Muscle of back (tissue), 11 donors: Measurements from ENCODE around the gene ADAM30. TPM values are rescaled to one million over a fixed set of nuclear protein-coding genes. Genes with fewer than 3 reads are reported as not detected.

Experiments used
- DNase-seq, 3 donors: peaks; one replicate each; pipeline versions ENCODE4 v3.0.0 to v3.0.0-alpha.2; 2013
- polyA plus RNA-seq, 10 donors: library from polyadenylated mRNA; unstranded; fragments of 120-200 nt; gene quantifications; one replicate each; pipeline ENCODE4 v1.2.1, GENCODE V29; 2013; ENCODE audit not compliant: insufficient read length in 10 of 10

The ADAM30 gene
- polyA plus RNA-seq, 10 donors = not detected

DNA sequence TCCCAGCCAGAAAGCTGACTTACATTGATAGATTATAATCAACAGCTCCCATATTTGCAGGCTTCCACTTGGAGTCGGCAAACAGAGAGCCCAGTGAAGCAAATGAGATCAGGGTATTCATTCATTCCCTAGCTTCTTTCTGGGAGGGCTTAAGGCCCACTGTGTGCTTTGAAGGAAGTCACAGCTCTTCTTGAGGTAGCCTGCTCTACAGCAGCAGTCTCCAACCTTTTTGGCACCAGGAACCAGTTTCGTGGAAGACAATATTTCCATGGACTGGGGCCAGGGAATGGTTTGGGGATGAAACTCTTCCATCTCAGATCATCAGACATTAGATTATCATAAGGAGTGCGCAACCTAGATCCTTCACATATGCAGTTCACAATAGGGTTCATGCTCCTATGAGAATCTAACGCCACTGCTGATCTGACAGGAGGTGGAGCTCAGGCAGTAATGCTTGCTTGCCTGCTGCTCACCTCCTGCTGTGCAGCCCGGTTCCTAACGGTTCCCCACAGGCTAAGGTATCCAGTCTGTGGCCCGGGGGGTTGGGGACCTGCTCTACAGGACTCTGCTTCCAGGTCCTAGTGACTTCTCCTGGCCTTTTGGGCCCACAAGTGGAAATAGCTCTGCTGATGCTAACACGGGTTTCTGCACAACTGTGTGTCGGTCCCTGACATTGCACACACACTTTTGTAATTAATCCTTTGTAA, 13.7 kb upstream of the ADAM30 start:
- DNase-seq = no peak

DNA sequence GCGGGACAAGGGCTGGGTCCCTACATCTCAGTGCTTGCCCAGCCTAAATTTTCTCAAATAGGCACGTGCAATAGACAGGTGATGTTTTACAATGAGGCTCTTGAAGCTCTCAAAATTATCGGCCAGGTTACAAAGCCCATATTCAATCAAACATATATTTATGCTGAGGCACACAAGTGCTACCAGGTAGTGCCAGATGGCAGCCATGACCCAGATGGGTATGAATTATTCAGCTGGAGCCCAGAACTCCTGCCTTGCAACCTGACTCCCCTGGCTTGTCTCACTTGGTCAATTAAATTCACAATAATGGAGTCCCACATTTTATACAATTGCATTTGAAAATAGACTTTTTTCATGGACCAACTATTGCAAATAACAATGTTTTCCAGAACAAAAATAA, 12.3 kb upstream of the ADAM30 start:
- no peak for DNase-seq

DNA sequence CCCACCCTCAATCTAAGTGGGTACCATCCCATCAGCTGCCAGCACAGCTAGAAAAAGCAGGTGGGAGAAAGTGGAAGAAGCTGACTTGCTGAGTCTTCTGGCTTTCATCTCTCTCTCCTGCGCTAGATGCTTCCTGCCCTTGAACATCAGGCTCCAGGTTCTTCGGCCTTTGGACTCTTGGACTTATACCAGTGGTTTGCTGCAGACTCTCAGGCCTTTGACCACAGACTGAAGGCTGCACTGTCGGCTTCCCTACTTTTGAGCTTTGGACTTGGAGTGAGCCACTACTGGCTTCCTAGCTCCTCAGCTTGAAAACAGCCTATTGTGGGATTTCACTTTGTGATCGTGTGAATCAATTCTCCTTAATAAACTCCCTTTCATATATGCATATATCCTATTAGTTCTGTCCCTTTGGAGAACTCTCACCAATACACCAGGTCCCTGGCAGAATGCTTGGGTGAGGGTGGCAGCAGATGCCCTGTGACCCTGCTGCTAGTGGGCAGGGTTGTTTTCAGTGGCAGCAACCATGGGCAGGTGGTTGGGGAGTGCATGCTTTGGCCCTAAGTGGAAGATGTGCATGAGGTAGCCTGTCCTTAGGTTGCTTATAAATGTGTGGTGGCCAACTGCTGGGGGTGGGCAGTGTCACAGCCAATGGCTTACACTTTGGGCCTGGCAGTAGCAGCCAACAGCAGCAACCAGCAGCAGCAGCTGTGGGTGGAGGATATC, 10.8 kb upstream of the ADAM30 start:
- DNase-seq = no peak

DNA sequence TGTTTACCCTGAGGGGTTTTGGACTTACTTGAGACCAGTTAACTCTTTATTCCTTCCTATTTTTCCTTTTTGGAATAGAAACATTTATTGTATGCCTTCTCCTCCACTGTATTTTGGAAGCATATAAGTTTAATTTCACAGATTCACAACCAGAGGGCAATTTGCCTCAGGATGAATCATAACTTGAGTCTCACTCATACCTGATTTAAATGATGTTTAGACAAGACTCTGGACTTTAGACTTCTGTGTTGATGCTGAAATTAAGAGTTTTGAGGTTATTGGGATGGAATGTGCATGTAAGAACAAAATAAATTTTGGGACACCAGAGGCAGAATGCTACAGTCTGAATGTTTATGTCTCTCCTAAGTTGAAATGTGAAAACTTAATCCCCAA, 7.1 kb upstream of the ADAM30 start:
- no peak for DNase-seq

DNA sequence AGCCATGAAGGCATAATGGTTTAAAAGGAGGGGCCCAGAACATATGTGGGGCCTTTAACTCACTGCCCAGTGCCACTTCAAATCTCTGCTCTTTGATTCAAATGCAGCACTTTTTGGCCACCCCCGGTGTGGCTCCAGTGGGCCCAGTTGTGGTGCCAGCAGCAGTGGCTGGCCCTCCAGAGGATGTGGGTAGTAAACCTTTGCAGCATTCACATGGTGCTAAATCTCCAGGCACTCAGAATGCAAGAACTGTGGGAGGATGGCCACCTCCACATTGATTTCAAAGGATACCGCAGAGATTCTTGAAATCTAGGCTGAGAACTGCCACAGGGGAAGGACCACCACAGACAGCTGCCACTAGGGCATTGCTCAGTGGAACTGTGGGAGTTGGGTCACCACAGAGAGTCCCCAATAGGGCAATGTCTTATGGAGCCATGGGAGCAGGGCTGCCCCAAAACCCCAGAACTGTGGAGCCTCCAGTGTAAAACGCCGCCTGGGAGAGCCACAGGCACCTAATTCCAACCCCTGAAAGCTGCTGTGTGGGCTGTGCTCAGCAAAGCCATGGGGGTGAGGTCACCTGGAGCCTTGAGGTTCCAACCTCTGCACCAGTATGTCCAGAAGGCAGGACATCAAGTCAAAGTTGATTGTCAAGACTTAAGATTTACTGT, 6.6 kb upstream of the ADAM30 start:
- no peak for DNase-seq

DNA sequence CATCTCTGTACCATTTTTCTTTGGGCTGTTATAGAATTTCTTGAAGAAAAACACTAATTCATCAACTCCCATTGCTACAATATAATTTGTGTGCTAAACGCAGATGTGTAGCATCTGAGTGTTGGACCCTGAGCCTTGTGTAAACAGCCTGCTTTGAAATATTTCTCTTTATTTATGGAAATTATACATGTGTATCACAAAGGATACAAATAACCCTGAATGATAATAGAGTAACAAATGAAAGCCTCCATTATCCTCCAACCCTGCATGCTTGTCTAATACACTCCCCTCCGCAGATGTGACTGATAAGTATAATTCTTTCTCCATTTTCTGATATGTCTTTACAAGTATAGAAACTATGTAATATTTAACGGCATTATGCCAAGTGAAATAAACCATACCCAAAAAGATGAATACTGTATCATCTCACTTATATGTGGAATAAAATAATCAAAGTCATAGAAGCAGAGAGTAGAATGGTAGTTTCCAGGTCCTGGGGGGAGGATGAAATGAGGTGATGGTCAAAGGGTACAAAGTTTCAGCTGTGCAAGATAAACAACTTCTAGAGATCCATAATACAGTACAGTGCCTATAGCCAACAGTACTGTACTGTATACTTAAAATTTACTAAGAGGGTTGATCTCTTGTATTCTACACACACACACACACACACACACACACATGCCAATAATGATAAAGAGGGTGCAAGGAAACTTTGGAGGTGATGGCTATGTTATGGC, 2.8 kb upstream of the ADAM30 start:
- no peak for DNase-seq

DNA sequence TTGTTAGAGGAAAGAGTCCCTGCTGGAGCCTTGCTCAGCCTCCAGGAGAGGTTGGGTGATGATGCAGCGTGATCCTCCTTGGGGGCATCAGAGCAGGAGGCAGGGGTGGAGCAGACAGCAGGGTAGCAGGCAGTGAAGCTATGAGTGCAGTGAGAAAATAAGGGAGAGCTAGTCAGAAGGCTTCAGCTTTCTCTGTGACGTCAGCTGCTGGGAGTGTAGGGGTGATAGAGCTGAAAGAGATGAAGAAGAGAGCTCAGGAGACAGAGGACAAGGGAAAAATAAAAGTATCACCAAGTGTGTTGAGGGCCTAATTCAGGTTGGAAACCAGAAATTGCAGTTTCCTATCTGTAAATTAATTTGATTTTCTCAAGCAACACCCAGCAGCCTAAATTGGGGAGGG, 2.2 kb upstream of the ADAM30 start:
- DNase-seq = no peak

DNA sequence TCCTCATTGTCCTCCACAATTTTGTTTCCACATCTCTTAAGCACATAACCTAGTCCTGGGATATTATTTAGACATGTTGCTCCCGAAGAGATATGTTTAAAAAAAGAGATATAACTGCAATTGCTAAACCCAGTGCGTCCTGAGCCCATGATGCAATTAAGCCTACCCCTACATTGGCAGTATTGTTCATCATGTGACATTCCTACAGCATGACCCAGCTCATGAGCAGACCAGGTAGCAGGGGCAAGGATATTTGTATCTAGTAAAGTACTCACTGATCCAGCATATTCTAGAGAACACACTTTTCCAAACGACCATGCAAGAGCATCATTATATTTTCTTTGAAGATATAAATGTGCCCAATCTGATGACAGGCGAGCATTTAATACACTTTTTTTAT, 1.2 kb downstream of the ADAM30 start:
- DNase-seq = no peak

DNA sequence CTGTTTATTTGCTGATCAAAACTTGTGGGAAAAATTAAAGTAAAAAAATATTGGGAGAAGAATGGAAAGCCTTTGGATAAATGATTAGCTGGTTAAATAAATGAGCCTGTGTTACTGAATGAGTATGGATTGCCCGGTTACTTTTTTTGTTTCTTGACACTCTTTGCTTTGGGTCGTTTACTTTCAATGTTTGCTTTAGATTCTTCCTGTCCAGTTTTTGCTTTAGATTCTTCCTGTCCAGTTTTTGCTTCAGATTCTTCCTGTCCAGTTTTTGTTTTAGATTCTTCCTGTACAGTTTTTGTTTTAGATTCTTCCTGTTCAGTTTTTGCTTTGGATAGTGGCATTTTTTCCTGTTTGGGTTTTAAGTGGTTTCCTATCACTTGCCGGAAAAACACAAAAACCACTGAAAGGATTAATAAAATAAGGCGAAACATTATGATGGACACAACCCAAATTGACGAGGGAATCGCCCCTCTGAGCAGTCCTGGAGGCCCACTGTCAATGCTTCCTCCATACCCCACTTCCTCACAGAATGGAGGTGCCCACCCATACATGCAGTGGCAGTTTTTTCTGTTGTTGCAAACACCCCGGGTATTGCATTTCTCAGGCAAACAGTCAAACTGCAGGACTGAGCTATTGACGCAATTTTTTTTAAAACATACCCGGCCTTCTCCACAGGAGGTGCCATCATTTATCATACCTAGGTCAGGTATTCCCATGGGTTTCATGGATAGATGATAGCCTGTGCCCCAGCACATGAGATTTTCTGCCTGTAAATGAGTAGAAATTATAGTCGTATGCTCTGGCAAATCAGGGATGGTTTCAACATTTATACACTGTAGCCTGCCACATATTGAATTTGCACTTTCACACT, 2.3 kb downstream of the ADAM30 start:
- DNase-seq = no peak

DNA sequence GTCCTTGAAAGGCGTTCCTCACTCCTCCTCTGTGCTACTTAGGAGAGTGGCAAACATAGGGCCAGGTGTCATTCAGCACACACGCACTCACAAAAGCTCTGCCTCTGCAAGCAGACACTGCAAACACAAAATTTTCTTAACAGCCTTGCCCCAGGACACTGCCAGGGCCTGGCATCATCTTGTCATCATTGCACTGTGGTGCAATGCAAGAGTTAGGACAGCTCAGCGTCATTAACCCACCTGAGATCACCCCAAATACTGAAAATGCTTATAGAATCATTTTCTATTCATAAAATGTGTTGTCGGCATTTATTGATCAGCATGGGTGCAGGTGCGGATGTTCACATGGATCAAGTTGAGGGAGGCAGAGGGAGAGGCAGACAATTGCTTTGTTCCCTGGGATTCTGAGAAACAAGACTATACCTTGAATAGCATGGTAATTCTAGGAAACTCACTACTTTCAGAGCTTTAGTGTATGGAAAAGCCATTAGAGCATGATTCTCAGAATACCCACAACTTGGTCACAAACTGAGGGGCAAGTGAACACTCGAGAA, 3.0 kb downstream of the ADAM30 start:
- DNase-seq = no peak

DNA sequence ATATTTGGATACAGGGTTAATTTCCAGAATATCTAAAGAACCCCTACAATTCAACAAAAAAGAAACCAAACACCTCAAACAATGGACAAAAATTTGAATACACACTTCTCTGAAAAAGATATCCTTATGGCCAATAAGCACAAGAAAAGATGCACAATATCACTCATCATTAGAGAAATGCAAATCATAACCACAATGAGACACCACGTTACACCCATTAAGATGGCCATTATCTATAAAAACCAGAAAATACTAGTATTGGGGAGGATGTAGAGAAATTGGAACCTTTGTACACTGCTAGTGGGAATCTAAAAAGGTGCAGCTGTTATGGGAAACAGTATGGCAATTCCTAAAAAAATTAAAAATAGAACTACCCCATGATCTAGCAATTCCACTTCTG, 4.9 kb downstream of the ADAM30 start:
- no peak for DNase-seq

DNA sequence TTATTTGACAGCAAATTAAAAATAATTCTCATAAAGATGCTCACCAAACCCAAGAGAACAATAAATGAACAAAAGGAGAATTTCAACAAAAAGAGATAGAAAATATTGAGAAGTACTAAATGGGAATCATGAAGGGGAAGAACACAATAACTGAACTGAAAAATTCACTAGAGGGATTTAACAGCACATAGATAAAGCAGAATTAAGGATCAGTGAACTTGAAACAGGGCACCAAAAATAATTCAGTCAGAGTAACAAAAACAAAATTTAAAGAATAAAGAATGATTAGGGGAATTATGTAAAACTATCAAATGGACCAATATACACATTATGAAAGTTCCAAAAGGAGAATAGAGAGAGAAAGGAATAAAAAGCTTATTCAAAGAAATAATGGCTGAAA, 7.8 kb downstream of the ADAM30 start:
- no peak for DNase-seq

DNA sequence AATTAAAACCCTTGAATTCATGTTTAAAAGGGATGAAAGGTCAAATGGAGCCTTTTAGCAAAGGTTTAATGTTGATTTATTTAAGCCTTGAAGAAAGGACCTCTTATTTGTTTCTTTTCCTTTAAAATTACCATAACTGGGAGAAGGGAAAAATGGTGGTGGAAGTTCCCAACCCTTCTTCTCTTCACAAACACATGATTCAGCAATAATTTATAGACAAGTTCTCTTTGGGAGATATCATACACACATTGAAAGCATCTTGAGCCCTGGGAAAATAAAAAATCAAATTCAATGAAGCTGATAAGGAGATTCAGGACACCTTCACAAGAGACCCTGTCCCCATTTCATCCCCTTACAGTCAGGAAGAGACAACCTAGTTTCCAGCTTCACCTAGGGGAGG, 8.9 kb downstream of the ADAM30 start:
- no peak for DNase-seq

DNA sequence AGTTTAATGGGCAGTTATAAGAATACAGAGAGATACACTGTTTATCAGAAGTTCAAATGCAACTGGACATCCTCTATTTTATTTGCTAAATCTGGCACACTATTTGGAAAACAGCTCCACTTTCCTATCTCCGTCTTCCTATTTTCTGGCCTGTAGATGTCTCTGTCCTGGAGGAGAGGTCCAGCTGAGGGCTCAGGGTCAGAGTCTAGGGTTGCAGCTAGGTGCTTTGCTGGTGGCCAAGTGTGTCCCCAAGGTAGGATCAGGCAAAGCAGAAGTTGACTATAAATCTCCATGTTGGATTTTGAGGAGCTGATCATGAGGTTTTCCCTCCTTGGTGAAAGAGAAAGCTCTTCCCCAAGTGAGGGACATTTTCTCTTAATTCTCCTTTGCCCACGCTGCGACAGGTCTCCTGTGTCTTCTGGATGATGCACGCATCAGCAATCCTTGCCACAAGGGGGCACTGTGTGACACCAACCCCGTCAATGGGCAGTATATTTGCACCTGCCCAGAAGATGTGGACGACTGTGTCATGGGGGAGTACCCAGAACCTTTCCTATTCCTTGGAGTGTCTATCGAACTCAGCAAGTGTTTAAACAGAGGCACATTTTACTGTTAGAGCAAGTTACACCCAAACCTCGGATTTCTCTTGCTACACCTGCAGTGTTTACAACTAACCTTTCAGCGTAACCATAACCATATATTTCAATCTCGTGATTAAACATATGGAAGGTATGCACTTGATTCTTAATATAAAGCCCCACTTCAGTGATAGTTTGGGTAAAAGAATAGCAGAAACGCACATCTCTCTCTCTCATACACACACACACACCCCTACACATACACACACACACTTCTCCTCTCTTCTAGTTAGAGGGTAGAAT, 10.2 kb downstream of the ADAM30 start:
- no peak for DNase-seq

DNA sequence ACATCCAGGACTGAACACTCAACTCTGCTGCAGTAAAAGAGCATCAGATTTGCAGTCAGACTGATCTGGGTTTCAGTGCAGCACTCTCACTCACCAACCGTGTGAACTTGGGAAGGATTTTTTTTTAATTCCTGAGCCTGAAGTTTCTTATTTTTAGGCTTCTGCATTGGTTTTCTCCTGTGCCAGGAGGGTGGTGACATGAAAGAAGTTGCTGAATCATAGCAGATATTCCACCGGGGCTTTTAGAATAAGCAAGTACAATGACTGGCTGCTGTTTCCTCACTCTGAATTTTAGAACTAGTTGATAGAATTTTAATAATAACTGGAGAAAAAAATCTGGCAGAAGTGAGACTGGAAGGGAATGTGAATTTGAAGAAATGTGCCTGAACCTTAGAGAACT, 11.6 kb downstream of the ADAM30 start:
- no peak for DNase-seq

DNA sequence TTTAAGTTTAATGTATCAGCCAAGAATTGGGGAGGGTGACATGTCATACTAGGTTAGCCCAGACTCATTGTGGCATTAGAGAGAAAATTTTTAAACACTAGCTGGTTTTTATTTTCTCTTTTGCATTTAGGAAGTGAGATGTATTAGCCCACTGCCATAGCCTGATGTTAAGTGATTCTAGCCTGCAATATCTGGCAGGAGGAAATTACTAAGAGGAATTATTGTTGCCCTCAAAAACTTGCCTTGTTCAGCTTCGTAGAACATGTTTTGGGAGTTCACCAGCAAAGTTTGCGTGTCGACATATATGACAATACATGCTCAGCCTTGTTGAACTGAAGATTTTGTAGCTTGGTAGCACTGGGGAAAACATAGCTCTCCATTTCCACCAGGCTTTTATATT, 12.5 kb downstream of the ADAM30 start:
- DNase-seq = no peak

DNA sequence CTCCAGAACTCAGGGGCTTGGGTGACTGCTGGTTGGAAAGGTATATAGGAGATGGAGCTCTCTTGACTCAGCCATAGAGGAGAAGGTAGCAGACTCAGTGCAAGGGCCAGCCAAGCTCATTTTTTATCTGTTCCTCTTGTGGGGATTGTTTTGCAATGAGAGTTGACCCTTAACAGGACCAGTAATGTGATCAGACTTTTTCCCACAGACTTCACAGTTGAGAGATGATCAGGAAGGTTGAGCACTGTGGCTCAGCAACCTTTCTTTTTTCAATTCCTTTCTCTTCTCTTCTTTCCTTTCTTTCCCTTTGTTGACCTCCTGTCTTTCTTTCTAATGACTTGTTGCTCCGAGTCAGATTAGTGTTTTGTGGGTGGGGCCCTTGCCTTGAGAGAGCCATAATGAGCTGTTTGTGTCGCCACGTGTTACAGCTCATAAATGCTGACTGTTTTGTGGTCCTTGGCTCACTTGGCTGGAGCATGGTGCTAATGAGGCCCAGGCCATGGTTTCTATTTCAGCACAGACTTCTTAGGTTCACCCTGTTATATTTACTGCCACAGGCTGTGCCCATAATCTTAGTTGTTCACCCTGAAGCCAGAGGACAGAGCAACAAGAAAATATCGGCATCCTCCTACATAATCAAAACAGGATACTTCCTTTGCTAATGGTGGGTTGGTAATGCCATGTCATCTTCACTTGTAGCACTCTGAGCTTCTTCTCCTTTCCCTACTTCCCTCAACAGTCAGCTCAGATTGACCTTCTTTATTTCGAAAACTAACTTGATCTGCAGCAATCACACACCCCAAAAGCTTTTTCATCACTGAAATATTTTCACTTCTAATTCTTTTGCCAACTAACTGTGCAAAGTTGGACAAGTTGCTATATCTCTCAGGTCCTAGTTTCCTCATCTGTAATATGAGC, 13.9 kb downstream of the ADAM30 start:
- no peak for DNase-seq

DNA sequence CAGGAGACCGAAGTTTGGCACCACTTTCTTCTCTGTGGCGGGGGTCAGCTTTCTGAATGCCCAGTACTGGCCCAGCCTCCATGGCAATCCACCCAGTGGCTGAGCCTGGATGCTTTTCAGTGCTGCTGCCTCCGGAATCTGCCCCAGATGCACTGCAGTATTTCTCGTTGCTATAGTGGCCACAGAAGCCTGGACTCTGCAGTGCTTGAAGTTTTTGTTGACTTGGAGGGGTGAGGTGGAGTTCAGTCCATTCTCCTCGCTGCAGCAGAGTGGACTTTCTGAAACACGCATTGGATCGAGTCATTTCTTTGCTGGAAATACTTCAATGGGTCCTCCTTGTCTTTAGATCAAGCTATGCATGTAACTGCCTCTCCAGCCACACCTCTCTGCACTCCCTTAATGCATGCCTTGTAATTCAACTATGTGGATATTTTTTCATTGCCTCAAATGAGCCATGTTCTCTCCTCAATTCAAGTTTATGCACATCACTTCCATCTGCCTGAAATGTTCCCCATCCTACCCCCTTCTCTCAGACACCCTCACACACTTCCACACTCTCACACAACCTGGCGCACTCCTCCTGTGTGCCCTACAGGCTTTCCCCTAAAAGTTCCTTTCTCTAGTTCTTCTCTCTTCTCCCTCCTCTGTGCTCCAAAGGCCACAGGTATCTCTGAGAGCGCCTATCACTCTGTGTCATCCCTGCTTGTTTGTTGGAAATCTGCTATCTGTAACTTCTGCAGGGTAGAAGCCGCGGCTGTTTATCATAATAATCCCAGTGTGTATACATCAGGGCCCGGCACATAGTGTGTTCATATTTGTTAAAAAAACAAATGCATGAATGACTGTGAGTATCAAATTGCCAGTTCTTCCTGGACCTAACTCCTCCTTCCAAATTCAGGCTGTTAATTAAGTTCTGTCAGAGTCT, 16.5 kb downstream of the ADAM30 start:
- DNase-seq = no peak
